ENCODE data around the gene WDR1.

- TF ChIP-seq CTCF (IDR thresholded peaks at IDR 0.05) (no peak), POLR2A (IDR thresholded peaks at IDR 0.05) (no peak)
Observed at GRCh38 chr4:10031668-10032590, 84.7 kb downstream of the WDR1 start.
